ENCODE data around the gene HAGHL.
A peak's percentile ranks its signal among the peaks of the same experiment; 100 is the strongest.
"Not testable (repeated sequence)": the region's sequence is repeated elsewhere in the genome, so short reads cannot be mapped to it uniquely, and the experiment has no call there.

The HAGHL gene

DNA sequence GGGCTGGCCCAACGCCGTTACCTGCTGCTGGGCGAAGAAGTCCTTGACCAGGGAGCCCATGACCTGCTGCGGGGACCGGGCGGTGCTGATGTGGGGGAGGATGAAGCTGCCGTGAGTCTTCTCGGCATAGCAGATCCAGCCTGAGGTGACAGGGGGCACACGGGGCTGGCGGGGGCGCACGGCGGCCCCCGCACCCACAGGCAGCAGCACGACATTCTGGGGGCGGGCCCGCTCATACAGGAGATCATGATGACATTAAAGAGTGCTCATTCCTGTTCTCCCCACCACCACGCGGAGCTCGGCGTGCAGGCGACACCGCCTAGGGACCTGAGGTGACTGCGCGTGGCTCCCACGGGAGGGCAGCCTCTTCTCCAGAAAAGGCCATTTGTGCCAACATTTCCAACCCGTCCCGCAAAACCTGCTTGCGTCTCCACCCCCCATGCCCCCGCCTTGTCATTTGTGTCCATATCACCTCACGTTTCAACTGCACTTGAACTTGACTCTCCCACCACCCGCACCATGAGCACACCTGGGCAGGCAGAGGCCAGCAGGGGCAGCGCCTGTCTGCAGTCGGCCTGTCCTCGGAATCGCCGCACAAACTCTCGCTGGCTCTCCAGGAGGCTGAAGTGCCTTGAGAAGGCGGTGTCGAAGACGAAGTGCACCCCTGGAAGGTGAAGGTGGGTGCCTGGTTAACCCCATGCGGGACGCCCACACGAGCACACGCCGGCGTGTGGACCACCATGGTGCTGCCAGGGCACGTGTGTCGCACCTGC, 7.5 kb downstream of the HAGHL start:
- no peak for DNase-seq (ENCODE audit: low read depth in 2 of 2)

DNA sequence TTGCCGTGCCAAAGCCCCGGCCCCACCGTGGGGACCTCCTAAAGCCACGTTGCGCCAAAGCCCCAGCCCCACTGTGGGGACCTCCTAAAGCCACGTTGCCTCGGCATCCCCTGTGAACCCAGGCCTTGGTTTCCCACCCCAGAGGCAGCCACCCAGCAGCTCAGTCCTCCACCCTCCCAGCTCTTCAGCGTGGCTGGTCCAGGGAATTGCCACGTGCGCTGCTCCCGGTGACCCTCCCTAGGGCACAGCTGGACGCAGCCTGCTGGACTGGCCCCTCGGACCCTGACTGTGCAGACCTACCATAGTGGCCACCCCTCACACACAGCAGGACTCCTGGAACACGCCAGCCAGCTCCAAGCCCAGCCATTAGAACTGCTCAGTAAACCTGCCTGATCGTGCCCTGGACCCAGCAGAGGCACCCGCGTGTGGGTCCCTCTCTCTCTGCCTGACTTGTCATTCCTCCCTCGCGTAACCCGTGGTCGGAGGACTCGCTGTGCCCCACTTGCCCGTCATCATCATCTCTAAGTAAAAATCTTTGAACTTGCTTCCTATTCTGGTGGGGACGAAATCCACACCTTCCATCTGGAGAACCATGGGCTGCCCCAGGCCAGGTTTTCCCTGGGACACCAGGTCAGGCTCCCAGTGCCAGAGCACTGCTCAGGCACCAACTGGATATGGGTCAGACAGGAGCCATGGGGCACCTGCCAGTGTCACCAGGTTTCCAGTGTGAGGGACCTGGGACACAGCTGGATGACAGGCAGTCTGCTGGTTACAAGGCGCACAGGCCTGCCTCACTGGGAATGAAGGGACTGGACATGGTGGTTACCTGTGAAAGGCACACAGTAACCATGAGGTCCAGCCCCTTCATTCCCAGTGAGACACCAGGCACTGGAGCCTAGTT, 8.3 kb downstream of the HAGHL start:
- DNase-seq (ENCODE audit: low read depth in 2 of 2) = no peak

DNA sequence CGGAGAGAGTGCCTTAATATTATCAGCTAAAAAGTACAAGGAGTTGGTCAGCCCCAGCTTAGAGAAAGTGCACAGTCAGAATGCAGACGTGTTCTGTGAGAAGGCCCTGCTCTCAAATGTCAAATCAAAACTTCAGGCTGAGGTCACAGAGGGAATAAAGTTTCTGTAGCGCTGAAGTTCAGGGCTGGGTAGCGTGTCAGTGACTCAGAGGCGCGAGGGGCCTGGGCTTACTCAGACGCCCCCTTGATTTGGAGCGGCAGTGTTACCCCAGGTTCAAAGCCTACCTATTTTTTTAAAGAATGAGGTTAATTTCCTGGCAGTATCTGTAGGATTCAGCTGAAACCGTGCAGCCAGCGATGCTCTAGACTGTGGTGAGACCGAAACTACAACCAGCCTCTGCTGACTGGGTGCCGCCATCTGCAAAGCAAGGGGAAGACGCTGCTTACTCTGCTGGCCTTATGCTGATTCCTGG, 9.1 kb downstream of the HAGHL start:
- no peak for DNase-seq (ENCODE audit: low read depth in 2 of 2)

DNA sequence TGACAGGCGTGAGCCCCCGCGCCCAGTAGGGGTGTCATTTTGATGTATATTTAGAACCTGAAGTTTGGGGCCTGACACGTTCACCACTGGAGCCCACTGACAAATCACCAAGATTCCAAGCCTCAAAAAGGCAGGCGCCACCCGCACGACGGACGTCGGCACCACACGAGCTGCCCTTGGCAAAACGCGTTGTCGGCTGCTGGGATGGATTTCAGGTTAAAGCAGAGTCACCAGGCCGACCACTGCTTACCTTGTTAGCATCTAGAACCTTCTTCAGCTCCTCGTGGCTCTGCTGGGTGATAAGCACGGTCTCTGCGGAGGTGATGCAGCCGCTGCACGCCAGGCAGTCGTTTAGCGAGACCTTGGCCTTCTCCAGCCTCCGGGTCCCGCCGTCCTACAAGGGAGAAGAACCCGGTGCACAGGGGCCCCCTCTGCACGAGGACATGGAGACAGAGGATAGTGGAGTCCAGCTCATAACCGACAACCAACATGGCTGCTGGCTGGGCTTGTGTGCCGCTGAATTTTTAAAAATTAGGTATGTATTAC, 10.1 kb downstream of the HAGHL start:
- no peak for DNase-seq (ENCODE audit: low read depth in 2 of 2)

DNA sequence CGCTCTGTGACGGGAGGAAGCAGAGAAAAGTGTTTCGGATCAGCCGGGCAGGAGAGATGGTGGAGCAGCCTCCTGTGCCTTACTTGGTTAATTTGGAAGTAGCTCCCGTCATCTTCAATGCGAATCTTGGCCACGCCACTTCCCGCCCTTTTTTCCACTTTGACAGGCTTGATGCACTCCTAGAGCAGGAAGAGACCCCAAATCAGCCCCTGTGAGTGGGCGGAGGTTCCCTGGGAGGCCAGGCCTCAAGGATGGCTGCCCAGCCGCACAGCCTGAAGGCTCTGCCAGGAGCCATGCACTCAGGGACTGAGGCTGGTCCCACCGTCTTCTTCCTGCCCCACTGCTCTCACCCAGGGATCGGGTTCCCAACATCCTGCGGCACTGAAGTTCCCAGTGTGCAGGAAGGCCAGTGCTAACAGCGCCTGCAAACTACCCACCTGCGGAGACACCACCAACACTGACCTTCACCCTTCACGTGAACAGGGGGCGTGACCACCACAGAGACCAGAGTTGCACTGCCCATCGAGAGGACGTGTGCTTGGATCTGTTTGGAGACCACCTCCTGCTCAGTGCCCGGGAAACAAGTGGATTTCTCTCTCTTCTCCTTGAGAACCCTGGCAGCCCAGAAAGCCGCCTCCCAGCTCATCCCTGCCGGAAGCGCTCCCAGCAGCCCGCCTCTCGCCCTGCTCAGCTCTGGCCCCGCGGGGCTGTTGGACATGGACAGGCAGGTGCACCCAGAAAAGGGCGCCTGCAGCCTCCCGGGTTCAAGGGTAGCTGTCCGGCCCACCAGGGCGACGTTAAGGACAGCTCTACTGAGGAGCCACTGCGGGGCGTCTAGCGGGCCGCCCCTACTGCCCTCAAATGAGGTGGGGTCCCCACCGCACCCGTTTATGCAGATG, 12.9 kb downstream of the HAGHL start:
- DNase-seq (ENCODE audit: low read depth in 2 of 2) = no peak

DNA sequence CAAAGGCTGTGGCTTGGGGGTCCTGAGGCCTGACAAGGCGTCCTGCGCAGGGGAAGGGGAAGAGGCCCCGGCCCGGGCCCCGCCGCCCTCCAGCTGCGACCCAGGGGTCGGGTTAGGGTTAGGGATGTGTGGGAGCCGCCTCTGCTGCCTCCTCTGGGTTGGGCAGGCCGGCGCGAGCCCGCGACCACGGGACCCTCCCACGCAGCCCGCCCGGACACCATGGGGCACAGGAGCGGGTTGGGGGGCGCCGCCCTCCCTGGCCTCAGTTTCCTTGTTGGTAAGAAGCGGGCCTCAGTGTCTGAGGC, 13.5 kb downstream of the HAGHL start:
- no peak for DNase-seq (ENCODE audit: low read depth in 2 of 2)

DNA sequence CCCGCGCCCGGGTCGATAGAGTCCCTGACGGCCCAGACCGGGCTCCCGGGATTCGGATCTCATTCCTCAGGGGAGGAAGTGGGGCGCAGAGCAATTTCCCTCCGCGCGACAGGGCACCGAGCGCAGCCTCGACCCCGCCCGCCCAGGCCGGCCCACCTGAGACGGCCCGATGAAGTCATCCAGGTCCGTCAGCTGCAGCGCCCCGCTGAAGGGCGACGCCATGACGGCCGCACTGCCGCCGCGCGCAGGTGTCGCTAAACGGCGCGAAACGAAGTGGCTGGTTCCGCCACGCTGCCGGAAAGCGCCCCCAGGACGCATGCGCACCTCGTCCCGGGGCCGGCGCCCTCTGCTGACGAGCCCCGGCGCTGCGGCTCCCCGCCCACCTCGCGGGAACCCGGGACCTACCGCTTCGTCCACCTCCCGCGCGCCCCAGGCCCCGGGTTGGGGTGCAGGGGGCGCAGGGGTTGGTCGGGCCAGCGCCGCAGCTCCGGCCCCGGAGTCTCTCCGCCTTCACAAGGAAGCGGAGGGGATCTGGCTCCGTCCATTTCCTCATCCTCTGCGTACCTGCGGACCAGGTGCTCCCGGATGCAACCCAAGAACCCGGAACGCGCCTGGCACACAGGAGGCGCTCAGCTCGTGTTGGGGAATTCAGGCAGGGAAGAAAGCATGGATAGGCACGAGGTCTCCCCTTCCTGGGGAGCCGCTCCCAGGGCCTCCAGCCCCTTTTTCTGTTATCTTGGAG, 14.0 kb downstream of the HAGHL start, which contains the start of gene CIAO3:
Gene CIAO3, minus strand, starts transcription at position 234 of the 742 bp plus-strand sequence. Its CDS starts 12 bp downstream, at position 222.
- DNase-seq (ENCODE audit: low read depth in 2 of 2) = peak; percentile 80 to 88

DNA sequence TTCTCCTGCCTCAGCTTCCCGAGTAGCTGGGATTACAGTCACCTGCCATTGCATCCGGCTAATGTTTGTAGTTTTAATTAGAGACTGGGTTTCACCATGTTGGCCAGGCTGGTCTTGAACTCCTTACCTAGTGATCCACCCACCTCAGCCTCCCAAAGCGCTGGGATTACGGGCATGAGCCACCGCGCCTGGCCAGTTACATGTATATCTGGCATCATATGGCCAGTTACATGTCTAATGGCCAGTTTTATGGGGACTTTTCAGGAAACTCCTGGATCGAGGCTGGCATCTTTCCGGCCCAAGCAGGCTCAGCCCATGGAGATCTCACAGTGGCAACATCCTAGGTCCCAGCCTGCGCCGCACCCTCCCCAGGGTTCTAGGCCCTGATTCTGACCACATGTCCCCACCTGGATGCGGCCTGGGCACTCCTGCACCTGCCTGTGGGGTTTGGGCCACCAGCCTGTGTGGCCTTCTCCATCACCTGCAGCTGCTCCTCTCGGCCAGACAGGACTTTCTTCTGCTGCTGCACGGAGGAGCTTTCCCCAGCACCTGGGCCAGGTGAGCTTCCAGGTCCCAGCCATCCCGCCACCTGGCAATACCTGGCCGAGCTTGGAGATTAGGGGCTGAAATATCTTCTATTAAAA, 15.2 kb downstream of the HAGHL start:
- DNase-seq (ENCODE audit: low read depth in 2 of 2) = no peak

DNA sequence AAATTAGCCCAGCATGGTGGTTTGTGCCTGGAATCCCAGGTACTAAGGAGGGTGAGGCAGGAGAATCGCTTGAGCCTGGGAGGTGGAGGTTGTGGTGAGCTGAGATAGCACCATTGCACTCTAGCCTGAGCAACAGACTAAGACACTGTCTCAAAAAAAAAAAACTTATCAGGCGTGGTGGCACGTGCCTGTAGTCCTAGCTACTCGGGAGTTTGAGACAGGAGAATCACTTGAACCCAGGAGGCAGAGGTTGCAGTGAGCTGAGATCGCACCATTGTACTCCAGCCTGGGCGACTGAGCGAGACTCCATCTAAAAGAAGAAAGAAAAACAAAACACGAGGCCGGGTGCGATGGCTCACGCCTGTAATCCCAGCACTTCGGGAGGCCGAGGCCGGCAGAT, 16.0 kb downstream of the HAGHL start:
- not testable (repeated sequence) for DNase-seq (ENCODE audit: low read depth in 2 of 2)

DNA sequence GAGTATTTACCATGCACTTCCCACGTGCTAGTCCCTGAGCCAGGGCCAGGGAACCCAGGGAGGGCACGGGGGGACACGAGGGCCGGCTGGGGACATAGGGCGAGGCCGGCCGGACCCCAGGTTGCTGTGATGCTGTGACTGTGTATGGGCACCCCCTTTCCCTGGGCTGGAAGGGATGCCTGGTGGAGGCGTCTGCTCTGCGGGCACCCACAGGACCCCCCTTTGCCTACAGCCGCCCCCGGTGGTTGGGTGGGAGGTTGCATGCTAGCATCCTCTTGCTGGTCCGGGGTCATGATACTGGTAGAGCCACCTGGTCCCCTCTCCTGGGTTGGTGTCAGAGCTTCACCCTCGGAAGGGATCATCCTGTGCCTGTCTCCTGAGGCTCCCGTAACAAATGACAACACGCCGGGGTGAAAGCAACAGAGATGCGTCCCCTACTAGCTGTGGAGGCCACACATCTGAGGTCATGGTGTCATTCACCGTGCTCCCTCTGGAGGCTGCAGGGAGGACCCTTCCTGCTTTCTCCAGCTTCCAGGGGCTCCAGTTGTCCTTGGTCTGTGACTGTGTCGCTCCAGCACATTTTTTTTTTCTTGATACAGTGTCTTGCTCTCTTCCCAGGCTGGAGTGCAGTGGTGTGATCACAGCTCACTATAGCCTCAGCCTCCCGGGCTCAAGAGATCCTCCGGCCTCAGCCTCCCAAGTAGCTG, 17.0 kb downstream of the HAGHL start:
- DNase-seq (ENCODE audit: low read depth in 2 of 2) = no peak

DNA sequence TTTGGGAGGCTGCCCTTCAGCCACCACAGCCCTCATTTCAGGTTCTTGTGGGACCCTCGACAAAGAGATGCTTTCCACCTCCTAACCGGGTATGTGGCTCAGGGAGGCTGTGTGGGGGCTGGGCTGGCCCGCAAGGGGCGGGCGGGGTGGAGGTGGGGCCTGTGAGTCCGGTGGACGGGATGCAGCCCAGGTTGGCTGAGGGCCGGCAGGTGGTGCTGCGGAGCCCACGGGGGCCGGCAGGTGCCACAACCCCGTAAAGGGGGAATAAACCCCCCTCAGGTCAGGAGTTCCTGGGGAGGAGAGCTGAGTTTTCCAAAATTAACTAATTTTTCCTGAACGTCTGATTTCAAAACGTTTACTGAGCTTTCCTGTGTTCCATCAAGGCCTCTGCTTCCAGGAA, 18.8 kb downstream of the HAGHL start:
- DNase-seq (ENCODE audit: low read depth in 2 of 2) = no peak

DNA sequence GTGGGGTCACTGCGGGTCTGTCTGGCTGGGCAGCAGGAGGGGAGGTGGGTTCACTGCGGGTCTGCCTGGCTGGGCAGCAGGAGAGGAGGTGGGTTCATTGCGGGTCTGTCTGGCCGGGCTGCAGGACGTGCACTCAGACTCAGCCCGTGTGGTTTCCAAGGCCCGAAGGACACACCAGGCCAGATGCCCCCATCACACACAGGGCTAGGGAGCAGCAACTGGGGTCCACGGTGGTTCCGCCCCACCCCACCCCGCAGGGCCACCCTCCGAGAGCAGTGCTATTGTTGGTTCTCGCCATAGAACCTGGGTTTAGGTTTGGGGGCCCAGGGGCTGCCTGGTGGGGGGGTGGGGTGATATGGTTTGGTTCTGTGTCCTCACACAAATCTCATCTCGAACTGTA, 19.7 kb downstream of the HAGHL start:
- no peak for DNase-seq (ENCODE audit: low read depth in 2 of 2)

DNA sequence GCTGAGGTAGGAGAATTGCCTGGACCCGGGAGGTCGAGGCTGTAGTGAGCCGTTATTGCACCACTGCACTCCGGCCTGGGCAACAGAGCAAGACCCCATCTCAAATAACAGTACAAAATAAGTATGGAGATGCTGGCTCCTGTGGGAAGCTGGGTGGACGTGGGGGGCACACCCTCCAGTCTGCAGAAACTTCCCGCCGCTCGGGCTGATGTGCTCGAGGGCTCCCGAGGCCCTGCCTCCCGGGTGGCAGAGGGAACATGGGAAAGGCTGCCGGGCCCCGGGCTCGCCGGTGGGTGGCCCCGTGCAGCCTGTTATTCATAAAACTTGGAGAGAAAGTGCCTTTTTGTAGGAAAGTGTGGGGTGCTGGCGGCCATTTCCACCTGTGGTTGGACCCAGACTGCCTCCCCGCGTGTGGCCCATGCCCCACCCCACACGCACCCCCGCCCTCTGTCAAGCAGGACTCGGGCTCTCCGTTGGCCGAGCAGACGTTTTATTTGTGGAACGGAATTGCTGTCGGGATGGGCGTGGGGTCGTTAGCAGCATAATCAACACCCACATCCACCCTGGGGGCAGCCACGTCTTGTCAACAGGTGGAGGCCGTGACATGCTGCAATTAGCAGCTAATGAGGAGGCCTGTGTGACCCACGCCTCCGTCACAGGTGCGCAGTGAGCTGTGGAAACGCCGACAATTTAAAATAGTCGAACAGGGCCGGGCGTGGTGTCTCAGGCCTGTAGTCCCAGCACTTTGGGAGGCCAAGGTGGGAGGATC, 21.3 kb downstream of the HAGHL start:
- no peak for DNase-seq (ENCODE audit: low read depth in 2 of 2)

DNA sequence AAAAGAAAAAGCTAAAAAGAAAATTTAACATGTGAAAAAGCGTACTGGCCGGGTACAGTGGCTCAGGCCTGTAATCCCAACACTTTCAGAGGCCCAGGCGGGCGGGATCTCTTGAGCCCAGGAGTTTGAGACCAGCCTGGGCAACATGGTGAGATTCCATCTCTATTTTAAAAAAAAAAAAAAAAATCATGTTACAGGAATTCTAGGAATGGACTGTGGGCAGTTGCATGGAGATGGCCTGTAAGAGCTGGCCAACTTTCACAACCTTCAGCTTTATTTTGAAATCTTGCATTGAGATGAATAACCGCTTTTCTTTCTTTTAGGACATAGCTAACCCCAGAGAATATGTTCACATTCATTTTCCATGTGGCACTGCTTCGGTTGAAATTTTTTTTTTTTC, 22.1 kb downstream of the HAGHL start:
- no peak for DNase-seq (ENCODE audit: low read depth in 2 of 2)

DNA sequence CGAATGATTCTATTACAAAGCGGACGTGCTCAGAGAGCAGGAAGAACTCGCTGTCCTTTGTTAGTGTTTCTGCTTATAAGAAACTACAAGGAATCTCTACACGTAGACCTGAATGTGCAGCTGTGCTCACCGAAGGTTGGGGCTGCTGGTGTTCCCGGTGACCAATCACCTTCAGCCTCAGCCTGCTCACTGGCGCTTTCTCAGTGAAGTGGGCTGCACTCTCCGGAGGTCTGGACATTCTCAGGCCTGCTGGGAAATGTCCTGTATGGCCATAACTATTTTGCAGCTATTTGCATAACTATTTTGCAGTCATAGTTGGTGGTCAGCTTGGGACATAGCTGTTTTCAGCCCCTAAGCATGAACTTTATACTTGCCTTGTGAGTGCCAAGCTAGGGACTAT, 23.6 kb downstream of the HAGHL start:
- no peak for DNase-seq (ENCODE audit: low read depth in 2 of 2)

DNA sequence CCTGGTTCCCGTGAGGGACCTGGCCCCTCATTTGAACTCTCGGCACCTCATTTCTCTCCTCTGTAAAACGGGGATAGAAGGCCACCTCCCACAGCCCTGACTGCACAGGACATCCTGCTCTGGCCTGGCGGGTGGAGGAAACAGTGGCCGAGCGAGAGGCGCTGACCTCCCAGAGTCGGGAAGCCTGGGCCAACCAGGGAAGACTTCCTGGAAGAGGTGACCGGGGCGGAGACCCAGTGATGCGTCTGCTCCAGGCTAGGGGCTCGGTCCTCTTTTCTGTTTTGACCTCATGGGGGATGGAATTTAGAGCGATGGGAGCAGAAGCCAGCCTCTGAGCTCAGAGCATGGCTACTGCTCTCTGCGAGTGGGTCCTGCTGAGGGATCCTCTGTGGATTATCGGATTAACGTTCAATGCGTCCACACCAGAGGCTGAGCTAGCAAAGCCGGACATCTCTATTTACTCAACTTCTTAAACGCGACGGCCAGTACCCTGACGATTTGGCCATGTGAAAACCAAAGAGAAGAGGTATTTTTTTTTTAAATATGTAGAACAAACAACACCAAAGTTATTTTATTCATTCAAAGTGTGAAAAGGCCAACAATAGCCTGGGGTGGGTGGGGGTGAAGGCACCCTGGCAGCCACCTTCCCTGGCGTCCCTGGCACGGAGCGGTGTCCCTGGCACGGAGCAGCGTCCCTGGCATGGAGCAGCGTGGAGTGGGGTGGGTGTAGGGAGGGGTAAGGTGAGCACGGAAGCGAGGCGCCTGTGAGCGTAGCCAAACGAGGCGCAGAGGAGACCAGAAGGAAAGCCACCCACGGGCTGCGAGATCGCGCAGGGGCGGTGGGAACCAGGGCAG, 24.5 kb downstream of the HAGHL start:
- no peak for DNase-seq (ENCODE audit: low read depth in 2 of 2)

DNA sequence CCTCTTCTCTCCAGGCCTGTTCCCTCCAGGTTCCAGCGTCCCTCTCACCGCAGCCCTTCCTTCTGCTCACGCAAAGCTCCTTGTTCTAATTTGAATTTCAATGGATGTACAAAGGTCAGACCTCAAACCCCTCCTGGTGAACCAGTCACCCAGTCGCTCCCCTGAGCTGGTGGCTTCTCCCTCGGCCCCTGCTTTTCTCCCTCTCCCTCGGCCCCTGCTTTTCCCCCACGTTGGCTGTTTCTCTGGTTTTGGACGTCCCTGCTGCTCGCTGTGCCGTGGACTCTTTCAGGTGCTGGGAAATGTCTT, 25.1 kb downstream of the HAGHL start:
- DNase-seq (ENCODE audit: low read depth in 2 of 2) = no peak

DNA sequence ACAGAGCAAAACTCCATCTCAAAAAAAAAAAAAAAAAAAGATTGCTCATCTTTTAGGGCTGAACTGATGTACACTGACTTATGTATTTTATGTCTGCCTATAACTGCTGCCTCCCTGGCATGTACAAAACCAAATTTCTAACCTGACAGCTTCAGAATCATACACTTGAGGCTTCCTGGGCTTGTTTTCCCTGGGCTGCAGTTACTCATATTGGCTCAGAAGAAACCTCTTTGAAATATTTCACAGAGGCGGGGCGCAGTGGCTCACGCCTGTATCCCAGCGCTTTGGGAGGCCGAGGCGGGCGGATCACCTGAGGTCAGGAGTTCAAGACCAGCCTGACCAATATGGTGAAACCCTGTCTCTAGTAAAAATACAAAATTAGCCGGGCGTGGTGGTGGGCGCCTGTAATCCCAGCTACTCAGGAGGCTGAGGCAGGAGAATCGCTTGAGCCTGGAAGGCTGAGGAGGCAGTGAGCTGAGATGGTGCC, 27.3 kb downstream of the HAGHL start:
- DNase-seq (ENCODE audit: low read depth in 2 of 2) = not testable (repeated sequence)
